ENCODE measurements around the gene CA5B.
"Not testable (repeated sequence)": the region's sequence is repeated elsewhere in the genome, so short reads cannot be mapped to it uniquely, and the experiment has no call there.

The CA5B gene

DNA sequence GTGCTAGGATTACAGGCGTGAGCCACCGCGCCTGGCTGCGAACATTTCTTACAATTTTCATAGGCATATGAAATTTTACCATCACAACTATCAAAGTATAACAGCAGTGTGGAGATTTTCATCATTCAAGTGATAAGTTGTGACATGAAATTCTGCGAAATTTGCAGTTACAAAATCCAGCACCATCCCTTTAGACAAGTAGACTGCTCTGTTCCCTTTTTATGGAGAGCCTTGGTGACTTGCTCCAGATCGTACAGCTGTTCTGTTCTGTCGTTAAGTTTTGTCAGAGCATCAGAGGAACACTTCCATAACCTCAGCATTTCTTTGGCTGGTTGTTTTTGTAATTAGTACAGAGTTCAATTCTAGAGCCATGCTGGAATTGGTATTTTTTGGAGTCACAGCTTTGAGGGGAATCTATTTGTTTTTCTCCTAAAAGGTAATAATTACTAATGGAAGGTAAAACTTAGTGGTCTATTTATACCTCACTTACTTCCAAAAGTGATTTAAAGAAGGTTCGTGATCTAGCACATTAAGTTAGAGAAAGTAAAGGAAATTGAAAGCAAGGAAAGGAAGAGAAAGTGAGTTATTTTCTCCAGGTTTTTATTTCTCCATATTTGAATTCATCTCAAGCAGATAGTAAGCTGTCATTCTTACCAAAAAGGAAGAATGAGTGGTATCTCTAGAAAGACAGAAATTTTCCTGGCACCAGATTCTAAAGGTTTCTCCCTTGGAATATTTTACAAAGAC lies 74.3 kb downstream of the CA5B start:
- DNase-seq (ENCODE audit: low read depth, low spot score): no peak

DNA sequence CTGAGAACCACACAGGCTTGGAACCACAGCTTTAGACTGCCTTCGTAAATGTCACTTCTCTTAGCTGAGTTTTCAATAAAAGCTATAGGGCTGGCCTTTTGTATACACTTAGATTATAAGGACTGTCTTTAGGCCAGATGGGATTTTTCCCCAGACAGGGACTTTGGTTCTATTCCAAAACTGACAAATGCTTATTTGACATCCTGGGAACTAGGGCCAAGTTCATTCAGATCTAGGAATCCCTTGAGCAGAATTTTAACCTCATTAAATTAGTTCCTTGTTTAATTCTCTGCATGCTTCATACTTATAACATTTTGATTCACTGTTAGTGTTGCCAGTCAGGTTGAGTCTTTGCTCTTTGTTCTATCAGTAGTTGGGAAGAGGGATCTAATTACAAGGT lies 75.3 kb downstream of the CA5B start:
- DNase-seq (ENCODE audit: low read depth, low spot score): no peak

GRCh38 chrX:15814771-15815365 lies 76.8 kb downstream of the CA5B start:
- no peak for DNase-seq (ENCODE audit: low read depth, low spot score)

GRCh38 chrX:15815779-15816437 lies 77.8 kb downstream of the CA5B start:
- DNase-seq (ENCODE audit: low read depth, low spot score): no peak

DNA sequence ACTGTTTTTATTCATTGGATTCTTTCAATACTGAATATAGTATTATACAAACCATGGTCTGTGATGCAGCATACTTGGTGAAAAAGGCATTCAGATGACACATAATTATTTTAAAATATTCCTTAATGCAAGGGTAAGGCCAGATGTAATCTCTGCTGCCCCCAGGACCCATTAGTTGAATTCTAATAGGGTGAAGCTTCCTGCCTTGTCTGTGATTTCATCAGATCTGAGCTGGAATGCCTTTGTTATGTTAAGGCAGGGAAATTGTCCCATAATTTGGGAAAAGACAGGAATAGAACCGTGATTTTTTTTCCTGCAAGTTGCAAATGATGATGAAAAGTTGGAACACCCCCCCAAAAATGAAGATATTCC lies 78.4 kb downstream of the CA5B start:
- DNase-seq (ENCODE audit: low read depth, low spot score): no peak

GRCh38 chrX:15816886-15817285 lies 78.8 kb downstream of the CA5B start:
- no peak for DNase-seq (ENCODE audit: low read depth, low spot score)

DNA sequence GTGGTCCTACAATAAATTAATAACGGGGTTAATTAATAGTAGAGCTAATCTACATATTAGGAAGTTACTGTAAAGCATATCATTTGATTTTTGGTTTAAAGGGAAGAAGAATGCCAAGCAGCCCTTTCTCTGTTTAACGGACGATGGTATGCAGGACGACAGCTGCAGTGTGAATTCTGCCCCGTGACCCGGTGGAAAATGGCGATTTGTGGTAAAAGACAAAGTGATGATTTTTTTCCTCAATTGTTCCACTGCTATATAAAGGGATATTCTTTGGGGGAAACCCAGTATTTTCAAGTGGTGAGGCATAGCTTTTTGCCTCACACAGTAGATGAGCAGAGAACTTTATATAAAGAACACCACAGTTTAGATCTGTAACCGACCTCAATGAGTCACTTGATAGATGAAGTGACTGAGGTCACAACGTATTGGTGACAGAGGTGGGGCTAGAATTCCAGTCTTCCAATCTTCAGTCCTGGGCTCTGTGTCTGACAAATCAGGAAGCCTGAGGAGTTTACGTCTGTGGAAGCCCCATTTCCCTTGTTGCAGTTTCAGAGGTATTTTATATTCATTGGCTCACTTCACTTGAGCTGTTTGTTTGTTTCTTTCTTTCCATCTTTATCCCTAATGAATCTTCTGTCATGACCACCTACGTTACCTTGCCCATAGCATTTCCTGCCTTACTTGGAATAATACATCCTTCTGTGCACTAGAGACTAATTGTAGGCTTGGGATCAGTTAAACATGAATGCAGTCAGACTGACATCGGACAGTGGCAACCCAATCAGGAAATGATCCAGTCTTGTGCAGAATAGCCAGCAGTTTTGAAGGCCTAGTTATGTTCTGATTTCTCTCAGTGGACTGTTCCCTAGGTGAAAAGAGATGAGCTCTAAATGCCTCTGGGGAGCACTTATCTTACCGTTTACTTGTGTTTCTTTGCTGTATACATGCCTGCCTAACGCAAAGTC lies 82.3 kb downstream of the CA5B start:
- DNase-seq (ENCODE audit: low read depth, low spot score): no peak

- no peak for DNase-seq (ENCODE audit: low read depth, low spot score)
Observed at GRCh38 chrX:15822922-15823321, 84.9 kb downstream of the CA5B start.

DNA sequence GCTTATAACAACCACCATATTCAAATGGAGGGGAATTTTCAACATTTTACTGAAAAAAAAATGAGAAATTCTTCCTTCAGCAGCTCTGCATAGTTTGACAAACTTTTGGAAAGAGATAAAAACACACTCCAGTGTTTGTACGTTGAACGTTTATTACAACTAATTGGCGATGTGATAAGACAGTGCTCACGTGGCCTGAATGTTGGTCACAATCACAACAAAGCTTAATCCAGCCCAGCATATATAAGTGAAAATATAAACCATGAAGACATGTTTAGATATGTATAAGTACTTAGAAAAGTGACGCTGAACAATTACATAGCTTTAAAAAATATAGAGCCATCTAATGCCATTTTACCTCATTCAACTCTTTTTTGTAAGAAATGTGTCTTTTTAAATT lies 87.9 kb downstream of the CA5B start:
- DNase-seq (ENCODE audit: low read depth, low spot score): no peak

- no peak for DNase-seq (ENCODE audit: low read depth, low spot score)
Observed at GRCh38 chrX:15829217-15829616, 91.1 kb downstream of the CA5B start.

- not testable (repeated sequence) for DNase-seq (ENCODE audit: low read depth, low spot score)
Observed at GRCh38 chrX:15831347-15831746, 93.3 kb downstream of the CA5B start.

DNA sequence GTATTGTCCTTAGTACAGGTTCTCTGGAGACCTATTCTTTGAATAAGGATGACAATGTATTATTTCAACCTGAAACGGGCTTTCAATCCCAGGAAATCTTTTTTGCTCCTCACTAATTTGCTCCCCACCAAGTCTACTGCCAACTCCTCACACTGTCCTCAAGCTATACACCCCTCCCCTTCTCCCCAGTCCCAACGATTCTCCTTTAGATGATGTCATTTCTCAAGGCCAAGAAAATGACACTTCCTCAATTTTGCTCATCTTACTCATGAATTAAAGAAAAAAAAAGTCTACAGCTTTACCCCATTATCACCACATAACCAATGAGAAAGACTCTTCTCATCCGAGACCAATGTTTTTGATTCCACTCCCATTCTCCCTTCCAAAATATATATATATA lies 96.0 kb downstream of the CA5B start:
- no peak for DNase-seq (ENCODE audit: low read depth, low spot score)

GRCh38 chrX:15834827-15835595 lies 96.9 kb downstream of the CA5B start:
- DNase-seq (ENCODE audit: low read depth, low spot score): no peak
